GM12872 (cell line): ENCODE results near the gene RNF224.

ENCODE experiments used
- CTCF ChIP-seq: IDR thresholded peaks from 3 replicates; pipeline ENCODE4 v1.5.1; 2011; ENCODE audit warnings: low read depth, mild to moderate bottlenecking, low read length, moderate library complexity; ENCODE audit not compliant: insufficient read depth

Gene RNF224

GRCh38 chr9:137189297-137190295 lies 37.7 kb upstream of the RNF224 start:
- no peak for TF ChIP-seq CTCF

GRCh38 chr9:137190315-137190856 lies 36.9 kb upstream of the RNF224 start:
- no peak for TF ChIP-seq CTCF

- TF ChIP-seq CTCF: no peak
Observed at GRCh38 chr9:137191245-137191644, 36.1 kb upstream of the RNF224 start.

GRCh38 chr9:137191691-137192447 lies 35.4 kb upstream of the RNF224 start:
- TF ChIP-seq CTCF: no peak

GRCh38 chr9:137192448-137192780 lies 34.9 kb upstream of the RNF224 start:
- no peak for TF ChIP-seq CTCF

GRCh38 chr9:137192859-137193258 lies 34.4 kb upstream of the RNF224 start:
- TF ChIP-seq CTCF: no peak

GRCh38 chr9:137193771-137194170 lies 33.5 kb upstream of the RNF224 start:
- no peak for TF ChIP-seq CTCF
